ENCODE data around the gene CSRNP3. TPM values are rescaled to one million over a fixed set of nuclear protein-coding genes. Genes with fewer than 3 reads are reported as not detected.

CSRNP3 gene
- total and polyA plus RNA-seq, 11 donors = 0.87 to 10.6 (median 4.4) TPM

- no peaks in the 10 kb centered on the region for H3K9me3 ChIP-seq
- intact Hi-C loops (cut with DNase I) = loop anchor here in 1 of 10 donors (10.0 kb wide), 1 partner anchor 110 kb away; the partner anchor contains the start of gene CSRNP3
- H3K27ac ChIP-seq = no peak overlapping the region
- H3K4me3 ChIP-seq = peak overlapping the region in 7 of 12 donors; percentile 45 to 58 (median 53)
- no peak for ATAC-seq
- H3K4me1 ChIP-seq = peaks cover 0 to 26% (median 5%) of the 10 kb centered on the region in 12 donors
- WGBS, 4 donors = 46 to 63% (median 57%) methylated on average over 2 of the region's 2 CpGs
- H3K27me3 ChIP-seq = no peaks in the 10 kb centered on the region
- H3K36me3 ChIP-seq = no peaks in the 10 kb centered on the region
- no peak for DNase-seq
- TF ChIP-seq, protein P1, sequence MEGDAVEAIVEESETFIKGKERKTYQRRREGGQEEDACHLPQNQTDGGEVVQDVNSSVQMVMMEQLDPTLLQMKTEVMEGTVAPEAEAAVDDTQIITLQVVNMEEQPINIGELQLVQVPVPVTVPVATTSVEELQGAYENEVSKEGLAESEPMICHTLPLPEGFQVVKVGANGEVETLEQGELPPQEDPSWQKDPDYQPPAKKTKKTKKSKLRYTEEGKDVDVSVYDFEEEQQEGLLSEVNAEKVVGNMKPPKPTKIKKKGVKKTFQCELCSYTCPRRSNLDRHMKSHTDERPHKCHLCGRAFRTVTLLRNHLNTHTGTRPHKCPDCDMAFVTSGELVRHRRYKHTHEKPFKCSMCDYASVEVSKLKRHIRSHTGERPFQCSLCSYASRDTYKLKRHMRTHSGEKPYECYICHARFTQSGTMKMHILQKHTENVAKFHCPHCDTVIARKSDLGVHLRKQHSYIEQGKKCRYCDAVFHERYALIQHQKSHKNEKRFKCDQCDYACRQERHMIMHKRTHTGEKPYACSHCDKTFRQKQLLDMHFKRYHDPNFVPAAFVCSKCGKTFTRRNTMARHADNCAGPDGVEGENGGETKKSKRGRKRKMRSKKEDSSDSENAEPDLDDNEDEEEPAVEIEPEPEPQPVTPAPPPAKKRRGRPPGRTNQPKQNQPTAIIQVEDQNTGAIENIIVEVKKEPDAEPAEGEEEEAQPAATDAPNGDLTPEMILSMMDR (IDR thresholded peaks at IDR 0.05) = no peak
- TF ChIP-seq POLR2A (IDR thresholded peaks at IDR 0.05) = no peak
Measured at GRCh38 chr2:165575044-165575615, 105.6 kb downstream of the CSRNP3 start.

DNA sequence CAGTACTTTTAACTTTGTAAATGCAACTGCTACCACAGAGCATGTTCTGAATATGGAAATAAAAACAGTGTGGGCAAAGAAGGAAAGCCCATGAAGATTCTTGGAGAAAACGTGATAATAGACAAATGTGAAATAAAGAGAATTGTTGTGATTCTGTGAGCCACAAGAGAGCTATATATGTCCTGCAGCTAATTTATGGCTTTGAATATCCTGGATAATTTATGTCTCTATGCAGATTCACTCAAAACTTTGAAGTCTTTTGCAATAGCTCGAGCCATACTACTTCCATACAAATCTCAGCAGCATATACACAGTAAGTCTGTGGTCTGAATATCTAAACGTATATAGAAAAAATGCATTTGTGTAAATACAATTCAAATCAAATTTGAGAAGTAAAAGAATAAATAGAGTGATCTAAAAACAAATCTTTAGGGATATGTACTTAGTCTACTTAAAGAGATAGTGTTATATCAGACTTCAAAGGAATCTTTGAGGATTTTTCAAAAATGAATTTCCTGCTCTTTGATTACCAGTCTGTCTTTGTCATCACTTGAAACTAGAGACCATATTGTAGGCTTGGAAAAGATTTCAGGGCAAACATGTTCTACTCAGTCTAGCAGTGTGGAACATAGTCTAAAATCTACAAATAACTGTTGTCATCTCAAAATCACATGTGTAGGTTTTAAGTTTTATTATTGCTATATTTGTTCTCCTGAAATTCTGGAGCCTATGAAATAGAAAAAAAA lies 107.1 kb downstream of the CSRNP3 start:
- no peak for ATAC-seq

GRCh38 chr2:165582409-165582808 lies 112.9 kb downstream of the CSRNP3 start:
- Histone ChIP-seq H3K27me3 (no peaks in the 10 kb centered on the region), H3K36me3 (no peaks in the 10 kb centered on the region), H3K4me3 (no peak overlapping the region), H3K27ac (no peak overlapping the region), H3K4me1 (peaks cover 0 to 7% (median 0%) of the 10 kb centered on the region in 12 donors), H3K9me3 (no peaks in the 10 kb centered on the region)
- intact Hi-C loops (cut with DNase I) = no loop called here
- ATAC-seq (peak in 1 of 4 donors; percentile 57), DNase-seq (no peak)
- 60 to 67% (median 63%) methylated on average over 3 of the region's 3 CpGs for WGBS, 4 donors
- no peak for TF ChIP-seq POLR2A (IDR thresholded peaks at IDR 0.05)
- TF ChIP-seq, protein P1 (IDR thresholded peaks at IDR 0.05) = no peak

More for the DNA sequence above, 107.1 kb downstream of the CSRNP3 start:
- Histone ChIP-seq H3K36me3 (no peaks in the 10 kb centered on the region), H3K27ac (no peak overlapping the region), H3K4me1 (peaks cover 0 to 26% (median 4%) of the 10 kb centered on the region in 12 donors), H3K9me3 (no peaks in the 10 kb centered on the region), H3K27me3 (no peaks in the 10 kb centered on the region), H3K4me3 (no peak overlapping the region)
- WGBS, 4 donors = 71 to 85% (median 78%) methylated on average over 3 of the region's 3 CpGs
- intact Hi-C loops (cut with DNase I) = loop anchor here in 1 of 10 donors (10.0 kb wide), 1 partner anchor 112 kb away; the partner anchor contains the start of gene CSRNP3
- DNase-seq = no peak
- TF ChIP-seq POLR2A (IDR thresholded peaks at IDR 0.05) = no peak
- TF ChIP-seq, protein P1 (IDR thresholded peaks at IDR 0.05) = no peak

GRCh38 chr2:165582863-165583506 lies 113.5 kb downstream of the CSRNP3 start:
- ATAC-seq (no peak), DNase-seq (no peak)
- no peak for TF ChIP-seq POLR2A (IDR thresholded peaks at IDR 0.05)
- TF ChIP-seq, protein P1 (IDR thresholded peaks at IDR 0.05) = no peak
- H3K4me1 ChIP-seq = peaks cover 0 to 13% (median 0%) of the 10 kb centered on the region in 12 donors
- no peaks in the 10 kb centered on the region for H3K27me3 ChIP-seq
- H3K27ac ChIP-seq = no peak overlapping the region
- intact Hi-C loops (cut with DNase I) = no loop called here
- no peaks in the 10 kb centered on the region for H3K36me3 ChIP-seq
- WGBS, 4 donors = 86 to 95% (median 88%) methylated on average over 1 of the region's 1 CpG
- no peak overlapping the region for H3K4me3 ChIP-seq
- H3K9me3 ChIP-seq = no peaks in the 10 kb centered on the region

Data from heart left ventricle (tissue), 16 donors.